Lung (tissue), 12 donors: ENCODE measurements around the gene SPEM1. TPM values are rescaled to one million over a fixed set of nuclear protein-coding genes. Genes with fewer than 3 reads are reported as not detected.

ENCODE experiments used
- ATAC-seq: fragments of 200-7000 bp; cut with Tn5 transposase; one replicate; pipeline ENCODE4 v1.9.1; 2020; ENCODE audit warnings: moderate number of reproducible peaks; ENCODE audit not compliant: insufficient read depth, low FRiP score
- DNase-seq, 3 donors: peaks; one replicate each; pipeline ENCODE4 v3.0.0-alpha.2; 2013 to 2017
- H3K27ac ChIP-seq, 2 donors: one replicate each; pipeline ENCODE4 v1.5.1; 2013; ENCODE audit warnings: mild to moderate bottlenecking in 2 of 2, moderate library complexity in 2 of 2, control low read depth in 1 of 2, inconsistent platforms in 1 of 2, low read depth in 1 of 2, low read length in 1 of 2
- H3K27me3 ChIP-seq, 3 donors: one replicate each; pipeline ENCODE4 v1.5.1; 2013; ENCODE audit warnings: low read length in 2 of 3; ENCODE audit not compliant: control insufficient read depth in 3 of 3, insufficient read depth in 3 of 3
- H3K36me3 ChIP-seq, 4 donors: one replicate each; pipeline ENCODE4 v1.5.1; 2013; ENCODE audit warnings: low read length in 4 of 4, mild to moderate bottlenecking in 1 of 4, moderate library complexity in 1 of 4; ENCODE audit not compliant: control insufficient read depth in 4 of 4, insufficient read depth in 4 of 4
- H3K4me1 ChIP-seq, 5 donors: one replicate each; pipeline ENCODE4 v1.5.1; 2013; ENCODE audit warnings: low read length in 5 of 5, mild to moderate bottlenecking in 2 of 5, moderate library complexity in 1 of 5; ENCODE audit not compliant: control insufficient read depth in 5 of 5, insufficient read depth in 5 of 5
- H3K4me3 ChIP-seq: one replicate; pipeline ENCODE4 v1.5.1; 2013; ENCODE audit warnings: mild to moderate bottlenecking, control low read depth, moderate library complexity
- H3K9ac ChIP-seq, 2 donors: one replicate each; pipeline ENCODE4 v1.5.1; 2013; ENCODE audit warnings: low read length in 2 of 2, control low read depth in 1 of 2; ENCODE audit not compliant: insufficient read depth in 1 of 2
- H3K9me3 ChIP-seq, 4 donors: one replicate each; pipeline ENCODE4 v1.5.1; 2013; ENCODE audit warnings: low read length in 3 of 4, mild to moderate bottlenecking in 1 of 4, moderate library complexity in 1 of 4; ENCODE audit not compliant: control insufficient read depth in 4 of 4, insufficient read depth in 3 of 4
- WGBS, 2 donors: extraction: QIAGEN DNeasy Blood & Tissue Kit; methylation state at CpG; one replicate each; pipeline ENCODE4 v1.1.7; 2013; 5-methylcytosine and 5-hydroxymethylcytosine counted together
- polyA plus RNA-seq, 2 donors: library from polyadenylated mRNA; stranded (reverse); fragments of 200-250 nt; gene quantifications; one replicate each; pipeline ENCODE4 v1.2.1, GENCODE V29; 2013
- total RNA-seq, 2 donors: library from RNA; depleted of rRNA in 1 of 2; stranded (reverse); fragments of >200 nt in 1 of 2; gene quantifications; one replicate each; pipeline ENCODE4 v1.2.1, GENCODE V29; 2014 to 2021
- TF ChIP-seq, protein P1 (sequence below): IDR thresholded peaks from 2 replicates; pipeline ENCODE4 v1.5.1; 2012; ENCODE audit warnings: mild to moderate bottlenecking; ENCODE audit errors: control extremely low read depth, extremely low read depth
- donor health status: control.
- donor health status: control.
- donor health status: Bipolar disorder and iron deficiency.
- donor health status: healthy.
- donor health status: DM: yes; HTN: yes; CAD: no.

SPEM1 gene
- total and polyA plus RNA-seq, 4 donors = not detected

- Histone ChIP-seq H3K4me1 (peaks cover 0 to 13% (median 3%) of the 10 kb centered on the region in 5 donors), H3K9ac (peak within 1 kb of the TSS; percentile 49 to 66), H3K36me3 (peaks cover 0 to 19% (median 12%) of the 10 kb centered on the region in 4 donors), H3K27ac (peak within 1 kb of the TSS; percentile 87 to 99), H3K4me3 (peak within 1 kb of the TSS; percentile 79), H3K9me3 (peaks cover 0 to 4% (median 0%) of the 10 kb centered on the region in 4 donors), H3K27me3 (no peaks in the 10 kb centered on the region)
- ATAC-seq (peak; percentile 93), DNase-seq (peak; percentile 88 to 93 (median 91))
- TF ChIP-seq, protein P1, sequence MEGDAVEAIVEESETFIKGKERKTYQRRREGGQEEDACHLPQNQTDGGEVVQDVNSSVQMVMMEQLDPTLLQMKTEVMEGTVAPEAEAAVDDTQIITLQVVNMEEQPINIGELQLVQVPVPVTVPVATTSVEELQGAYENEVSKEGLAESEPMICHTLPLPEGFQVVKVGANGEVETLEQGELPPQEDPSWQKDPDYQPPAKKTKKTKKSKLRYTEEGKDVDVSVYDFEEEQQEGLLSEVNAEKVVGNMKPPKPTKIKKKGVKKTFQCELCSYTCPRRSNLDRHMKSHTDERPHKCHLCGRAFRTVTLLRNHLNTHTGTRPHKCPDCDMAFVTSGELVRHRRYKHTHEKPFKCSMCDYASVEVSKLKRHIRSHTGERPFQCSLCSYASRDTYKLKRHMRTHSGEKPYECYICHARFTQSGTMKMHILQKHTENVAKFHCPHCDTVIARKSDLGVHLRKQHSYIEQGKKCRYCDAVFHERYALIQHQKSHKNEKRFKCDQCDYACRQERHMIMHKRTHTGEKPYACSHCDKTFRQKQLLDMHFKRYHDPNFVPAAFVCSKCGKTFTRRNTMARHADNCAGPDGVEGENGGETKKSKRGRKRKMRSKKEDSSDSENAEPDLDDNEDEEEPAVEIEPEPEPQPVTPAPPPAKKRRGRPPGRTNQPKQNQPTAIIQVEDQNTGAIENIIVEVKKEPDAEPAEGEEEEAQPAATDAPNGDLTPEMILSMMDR = no peak
- WGBS, 2 donors = 0 to 1% methylated on average over 56 to 71 of the region's 71 CpGs
Measured at GRCh38 chr17:7394452-7395191, 25.5 kb upstream of the SPEM1 start, which contains the start of gene PLSCR3. PLSCR3 (minus strand) TSS chr17:7394525; CDS start chr17:7394110, 415 bp downstream.

GRCh38 chr17:7396147-7396546 lies 24.0 kb upstream of the SPEM1 start:
- Histone ChIP-seq H3K4me3 (no peak overlapping the region), H3K27me3 (no peaks in the 10 kb centered on the region), H3K9ac (no peak overlapping the region), H3K4me1 (peaks cover 0 to 13% (median 3%) of the 10 kb centered on the region in 5 donors), H3K27ac (no peak overlapping the region), H3K9me3 (no peaks in the 10 kb centered on the region), H3K36me3 (peaks cover 0 to 5% (median 3%) of the 10 kb centered on the region in 4 donors)
- ATAC-seq (no peak), DNase-seq (no peak)
- TF ChIP-seq, protein P1 = no peak
- 90 to 91% methylated on average over 4 of the region's 4 CpGs for WGBS, 2 donors

DNA sequence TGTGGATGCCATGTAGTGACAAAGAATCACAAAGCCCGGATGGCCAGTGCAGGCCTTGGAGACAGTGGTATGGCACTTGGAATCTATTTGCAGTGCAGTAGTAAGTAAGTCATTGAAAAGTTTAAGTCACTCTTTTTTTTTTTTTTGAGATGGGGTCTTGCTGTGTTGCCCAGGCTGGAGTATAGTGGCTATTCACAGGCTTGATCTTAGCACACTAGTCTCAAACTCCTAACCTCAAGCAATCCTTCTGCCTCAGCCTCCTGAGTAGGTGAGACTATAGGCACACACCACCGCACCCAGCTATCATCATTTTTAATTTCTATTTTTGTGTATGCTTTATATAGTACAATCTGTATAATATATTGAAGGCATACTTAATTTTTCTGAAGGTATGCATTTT lies 21.5 kb upstream of the SPEM1 start:
- peaks cover 0 to 15% (median 7%) of the 10 kb centered on the region in 5 donors for H3K4me1 ChIP-seq
- no peaks in the 10 kb centered on the region for H3K9me3 ChIP-seq
- no peak overlapping the region for H3K4me3 ChIP-seq
- WGBS, 2 donors = 86 to 96% methylated on average over 2 of the region's 2 CpGs
- H3K36me3 ChIP-seq = no peaks in the 10 kb centered on the region
- H3K27ac ChIP-seq = no peak overlapping the region
- TF ChIP-seq, protein P1 = no peak
- H3K9ac ChIP-seq = no peak overlapping the region
- no peaks in the 10 kb centered on the region for H3K27me3 ChIP-seq
- DNase-seq (no peak), ATAC-seq (no peak)
